ENCODE measurements around the gene SLC12A1.

Gene SLC12A1

GRCh38 chr15:48331796-48332641 is 125.9 kb downstream of the SLC12A1 start:
- Histone ChIP-seq H3K36me3 (peaks cover 19 to 32% (median 25%) of the 10 kb centered on the region in 3 donors), H3K27ac (peak overlapping the region; percentile 96 to 97), H3K9me3 (no peaks in the 10 kb centered on the region), H3K4me3 (peak overlapping the region; percentile 69 to 93), H3K27me3 (no peaks in the 10 kb centered on the region), H3K4me1 (peaks cover 3 to 18% (median 6%) of the 10 kb centered on the region in 4 donors)
- TF ChIP-seq CTCF (IDR thresholded peaks at IDR 0.05): no peak
- intact Hi-C loops (cut with DNase I; ENCODE audit: low total_unique reads): no loop called here
- peak in 1 of 2 donors; percentile 75 for DNase-seq

- Histone ChIP-seq H3K4me1 (peaks cover 3 to 18% (median 6%) of the 10 kb centered on the region in 4 donors), H3K27ac (peak overlapping the region in 1 of 2 donors; percentile 97), H3K9me3 (no peaks in the 10 kb centered on the region), H3K36me3 (peaks cover 23 to 36% (median 28%) of the 10 kb centered on the region in 3 donors), H3K4me3 (peak overlapping the region; percentile 69 to 93), H3K27me3 (no peaks in the 10 kb centered on the region)
- no peak for TF ChIP-seq CTCF (IDR thresholded peaks at IDR 0.05)
- no peak for DNase-seq
- intact Hi-C loops (cut with DNase I; ENCODE audit: low total_unique reads): no loop called here
Measured at GRCh38 chr15:48332642-48333034, 126.5 kb downstream of the SLC12A1 start.

GRCh38 chr15:48333540-48333939 is 127.4 kb downstream of the SLC12A1 start:
- H3K27ac ChIP-seq: no peak overlapping the region
- no peaks in the 10 kb centered on the region for H3K27me3 ChIP-seq
- peaks cover 28 to 43% (median 31%) of the 10 kb centered on the region in 3 donors for H3K36me3 ChIP-seq
- peaks cover 3 to 18% (median 6%) of the 10 kb centered on the region in 4 donors for H3K4me1 ChIP-seq
- H3K9me3 ChIP-seq: no peaks in the 10 kb centered on the region
- intact Hi-C loops (cut with DNase I; ENCODE audit: low total_unique reads): no loop called here
- no peak overlapping the region for H3K4me3 ChIP-seq
- no peak for DNase-seq
- no peak for TF ChIP-seq CTCF (IDR thresholded peaks at IDR 0.05)

GRCh38 chr15:48334260-48334659 is 128.2 kb downstream of the SLC12A1 start:
- Histone ChIP-seq H3K27ac (no peak overlapping the region), H3K36me3 (peaks cover 31 to 50% (median 31%) of the 10 kb centered on the region in 3 donors), H3K4me1 (peaks cover 3 to 18% (median 6%) of the 10 kb centered on the region in 4 donors), H3K9me3 (no peaks in the 10 kb centered on the region), H3K27me3 (no peaks in the 10 kb centered on the region), H3K4me3 (no peak overlapping the region)
- TF ChIP-seq CTCF (IDR thresholded peaks at IDR 0.05): no peak
- intact Hi-C loops (cut with DNase I; ENCODE audit: low total_unique reads): no loop called here
- DNase-seq: no peak

GRCh38 chr15:48336940-48337339 is 130.8 kb downstream of the SLC12A1 start:
- H3K27ac ChIP-seq: no peak overlapping the region
- H3K4me1 ChIP-seq: peaks cover 3 to 8% (median 6%) of the 10 kb centered on the region in 4 donors
- intact Hi-C loops (cut with DNase I; ENCODE audit: low total_unique reads): no loop called here
- H3K36me3 ChIP-seq: peaks cover 41 to 75% (median 56%) of the 10 kb centered on the region in 3 donors
- H3K27me3 ChIP-seq: no peaks in the 10 kb centered on the region
- no peak for TF ChIP-seq CTCF (IDR thresholded peaks at IDR 0.05)
- no peak overlapping the region for H3K4me3 ChIP-seq
- no peaks in the 10 kb centered on the region for H3K9me3 ChIP-seq
- no peak for DNase-seq

Data from tibial artery (tissue), 4 donors.